Measurements from ENCODE around the gene PKNOX2. TPM values are rescaled to one million over a fixed set of nuclear protein-coding genes. Genes with fewer than 3 reads are reported as not detected.

The PKNOX2 gene
- total and polyA plus RNA-seq, 4 donors = 3.1 to 10.6 (median 7.9) TPM

GRCh38 chr11:125154378-125155099 is 10.0 kb upstream of the PKNOX2 start:
- no peaks in the 10 kb centered on the region for H3K27me3 ChIP-seq (ENCODE audit: control insufficient read depth in 3 of 3, insufficient read depth in 3 of 3, low read length in 2 of 3)
- peaks cover 0 to 12% (median 0%) of the 10 kb centered on the region in 5 donors for H3K4me1 ChIP-seq (ENCODE audit: control insufficient read depth in 5 of 5, insufficient read depth in 5 of 5, low read length in 5 of 5)
- no peak for ATAC-seq (ENCODE audit: insufficient read depth, low FRiP score)
- no peaks in the 10 kb centered on the region for H3K9me3 ChIP-seq (ENCODE audit: control insufficient read depth in 4 of 4, insufficient read depth in 3 of 4, low read length in 3 of 4)
- TF ChIP-seq, protein P1, sequence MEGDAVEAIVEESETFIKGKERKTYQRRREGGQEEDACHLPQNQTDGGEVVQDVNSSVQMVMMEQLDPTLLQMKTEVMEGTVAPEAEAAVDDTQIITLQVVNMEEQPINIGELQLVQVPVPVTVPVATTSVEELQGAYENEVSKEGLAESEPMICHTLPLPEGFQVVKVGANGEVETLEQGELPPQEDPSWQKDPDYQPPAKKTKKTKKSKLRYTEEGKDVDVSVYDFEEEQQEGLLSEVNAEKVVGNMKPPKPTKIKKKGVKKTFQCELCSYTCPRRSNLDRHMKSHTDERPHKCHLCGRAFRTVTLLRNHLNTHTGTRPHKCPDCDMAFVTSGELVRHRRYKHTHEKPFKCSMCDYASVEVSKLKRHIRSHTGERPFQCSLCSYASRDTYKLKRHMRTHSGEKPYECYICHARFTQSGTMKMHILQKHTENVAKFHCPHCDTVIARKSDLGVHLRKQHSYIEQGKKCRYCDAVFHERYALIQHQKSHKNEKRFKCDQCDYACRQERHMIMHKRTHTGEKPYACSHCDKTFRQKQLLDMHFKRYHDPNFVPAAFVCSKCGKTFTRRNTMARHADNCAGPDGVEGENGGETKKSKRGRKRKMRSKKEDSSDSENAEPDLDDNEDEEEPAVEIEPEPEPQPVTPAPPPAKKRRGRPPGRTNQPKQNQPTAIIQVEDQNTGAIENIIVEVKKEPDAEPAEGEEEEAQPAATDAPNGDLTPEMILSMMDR (IDR thresholded peaks at IDR 0.05; ENCODE audit: control extremely low read depth, extremely low read depth) = no peak
- no peaks in the 10 kb centered on the region for H3K36me3 ChIP-seq (ENCODE audit: control insufficient read depth in 4 of 4, insufficient read depth in 4 of 4, low read length in 4 of 4)
- WGBS, 2 donors = 41 to 62% methylated on average over 7 of the region's 7 CpGs
- H3K4me3 ChIP-seq = no peak overlapping the region
- H3K9ac ChIP-seq (ENCODE audit: insufficient read depth in 1 of 2, low read length in 2 of 2) = no peak overlapping the region
- DNase-seq = no peak
- H3K27ac ChIP-seq (ENCODE audit: low read depth in 1 of 2, low read length in 1 of 2) = no peak overlapping the region

DNA sequence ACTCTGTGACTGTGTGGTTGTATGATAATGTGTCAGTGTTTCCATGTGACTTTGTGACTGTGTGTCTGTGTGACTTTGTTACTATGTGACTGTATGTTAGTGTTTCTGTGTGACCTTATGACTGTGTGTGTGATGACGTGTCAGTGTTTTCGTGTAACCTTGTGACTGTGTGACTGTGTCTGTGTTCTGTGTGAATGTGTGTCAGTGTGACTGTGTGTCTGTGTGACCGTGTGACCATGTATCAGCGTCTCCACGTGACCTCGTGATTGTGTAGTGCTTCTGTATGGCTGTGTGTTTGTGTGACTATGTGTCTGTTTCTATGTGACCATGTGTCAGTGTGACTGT is 9.5 kb upstream of the PKNOX2 start:
- TF ChIP-seq, protein P1 (IDR thresholded peaks at IDR 0.05; ENCODE audit: control extremely low read depth, extremely low read depth) = no peak
- no peaks in the 10 kb centered on the region for H3K27me3 ChIP-seq (ENCODE audit: control insufficient read depth in 3 of 3, insufficient read depth in 3 of 3, low read length in 2 of 3)
- no peak overlapping the region for H3K4me3 ChIP-seq
- no peak for ATAC-seq (ENCODE audit: insufficient read depth, low FRiP score)
- no peaks in the 10 kb centered on the region for H3K36me3 ChIP-seq (ENCODE audit: control insufficient read depth in 4 of 4, insufficient read depth in 4 of 4, low read length in 4 of 4)
- no peak for DNase-seq
- H3K9me3 ChIP-seq (ENCODE audit: control insufficient read depth in 4 of 4, insufficient read depth in 3 of 4, low read length in 3 of 4) = no peaks in the 10 kb centered on the region
- H3K4me1 ChIP-seq (ENCODE audit: control insufficient read depth in 5 of 5, insufficient read depth in 5 of 5, low read length in 5 of 5) = peaks cover 0 to 12% (median 0%) of the 10 kb centered on the region in 5 donors
- no peak overlapping the region for H3K27ac ChIP-seq (ENCODE audit: low read depth in 1 of 2, low read length in 1 of 2)
- 90 to 92% methylated on average over 6 of the region's 6 CpGs for WGBS, 2 donors
- H3K9ac ChIP-seq (ENCODE audit: insufficient read depth in 1 of 2, low read length in 2 of 2) = no peak overlapping the region

DNA sequence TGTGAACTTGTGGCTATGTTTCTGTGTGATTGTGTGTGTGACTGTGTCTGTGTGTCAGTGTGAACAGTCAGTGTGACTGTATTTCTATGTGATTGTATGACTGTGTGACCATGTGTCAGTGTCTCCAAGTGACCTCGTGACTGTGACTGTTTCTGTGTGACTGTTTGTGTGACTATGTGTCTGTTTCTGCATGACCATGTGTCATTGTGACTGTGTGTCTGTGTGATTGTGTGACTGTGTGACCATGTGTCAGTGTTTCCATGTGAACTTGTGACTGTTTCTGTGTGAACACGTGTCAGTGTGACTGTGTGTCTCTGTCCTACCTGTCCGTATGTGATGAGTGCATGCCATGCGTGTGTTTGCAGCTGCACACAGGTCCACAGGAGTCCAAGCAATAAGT is 8.8 kb upstream of the PKNOX2 start:
- H3K9me3 ChIP-seq (ENCODE audit: control insufficient read depth in 4 of 4, insufficient read depth in 3 of 4, low read length in 3 of 4) = no peaks in the 10 kb centered on the region
- no peaks in the 10 kb centered on the region for H3K36me3 ChIP-seq (ENCODE audit: control insufficient read depth in 4 of 4, insufficient read depth in 4 of 4, low read length in 4 of 4)
- peaks cover 0 to 12% (median 0%) of the 10 kb centered on the region in 5 donors for H3K4me1 ChIP-seq (ENCODE audit: control insufficient read depth in 5 of 5, insufficient read depth in 5 of 5, low read length in 5 of 5)
- TF ChIP-seq, protein P1 (IDR thresholded peaks at IDR 0.05; ENCODE audit: control extremely low read depth, extremely low read depth) = no peak
- DNase-seq = no peak
- no peak overlapping the region for H3K9ac ChIP-seq (ENCODE audit: insufficient read depth in 1 of 2, low read length in 2 of 2)
- H3K4me3 ChIP-seq = no peak overlapping the region
- WGBS, 2 donors = 86 to 89% methylated on average over 4 of the region's 4 CpGs
- H3K27me3 ChIP-seq (ENCODE audit: control insufficient read depth in 3 of 3, insufficient read depth in 3 of 3, low read length in 2 of 3) = no peaks in the 10 kb centered on the region
- no peak for ATAC-seq (ENCODE audit: insufficient read depth, low FRiP score)
- H3K27ac ChIP-seq (ENCODE audit: low read depth in 1 of 2, low read length in 1 of 2) = no peak overlapping the region

All from lung (tissue), 12 donors.